Measurements from ENCODE around the gene SNTB2. TPM values are rescaled to one million over a fixed set of nuclear protein-coding genes. Genes with fewer than 3 reads are reported as not detected.
A peak's percentile ranks its signal among the peaks of the same experiment; 100 is the strongest.

SNTB2 gene
- polyA plus RNA-seq, 1 donor from 2014 or later: 3.8 TPM

GRCh38 chr16:69193855-69194254, 6.9 kb downstream of the SNTB2 start:
- Mint-ChIP-seq H3K4me1 (peaks cover 3 to 8% (median 7%) of the 10 kb centered on the region in 3 donors), H3K27me3 (no peaks in the 10 kb centered on the region), H3K36me3 (peaks cover 9% of the 10 kb centered on the region), H3K9me3 (no peaks in the 10 kb centered on the region), H3K4me3 (no peak overlapping the region), H3K27ac (no peak overlapping the region)

DNA sequence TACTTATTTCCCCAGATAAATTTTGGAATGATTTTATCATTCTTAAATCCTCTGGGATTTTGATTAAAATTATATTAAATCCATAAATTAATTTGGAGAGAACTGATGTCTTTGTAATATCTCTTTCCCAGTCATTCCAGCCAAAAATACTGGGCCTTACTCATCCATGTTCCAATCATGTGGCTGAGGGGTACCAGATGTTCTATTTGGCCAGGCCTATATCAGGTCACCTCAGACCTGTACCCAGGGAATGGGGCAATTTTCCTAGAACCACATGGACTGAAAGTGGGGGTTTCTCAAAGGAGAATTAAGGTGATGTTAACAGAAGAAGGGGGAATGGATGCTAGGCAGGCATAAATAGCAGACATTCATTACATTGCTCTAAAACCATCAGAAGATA, 7.5 kb downstream of the SNTB2 start:
- no peaks in the 10 kb centered on the region for H3K9me3 Mint-ChIP-seq
- H3K27ac Mint-ChIP-seq: peak overlapping the region in 1 of 3 donors; percentile 74
- H3K36me3 Mint-ChIP-seq: peaks cover 9% of the 10 kb centered on the region
- no peaks in the 10 kb centered on the region for H3K27me3 Mint-ChIP-seq
- peaks cover 3 to 8% (median 7%) of the 10 kb centered on the region in 3 donors for H3K4me1 Mint-ChIP-seq
- no peak overlapping the region for H3K4me3 Mint-ChIP-seq

GRCh38 chr16:69195369-69196029, 8.5 kb downstream of the SNTB2 start:
- Mint-ChIP-seq H3K27ac (no peak overlapping the region), H3K9me3 (no peaks in the 10 kb centered on the region), H3K36me3 (peaks cover 9% of the 10 kb centered on the region), H3K4me3 (no peak overlapping the region), H3K27me3 (no peaks in the 10 kb centered on the region), H3K4me1 (peaks cover 3 to 7% (median 6%) of the 10 kb centered on the region in 3 donors)

- Mint-ChIP-seq H3K27me3 (no peaks in the 10 kb centered on the region), H3K4me3 (no peak overlapping the region), H3K36me3 (peaks cover 2% of the 10 kb centered on the region), H3K9me3 (no peaks in the 10 kb centered on the region), H3K4me1 (peaks cover 2 to 6% (median 3%) of the 10 kb centered on the region in 3 donors), H3K27ac (no peak overlapping the region)
These were observed 10.6 kb downstream of the SNTB2 start for GRCh38 chr16:69197573-69197972.

- Mint-ChIP-seq H3K9me3 (no peaks in the 10 kb centered on the region), H3K36me3 (peaks cover 2% of the 10 kb centered on the region), H3K4me3 (no peak overlapping the region), H3K27me3 (no peaks in the 10 kb centered on the region), H3K27ac (no peak overlapping the region), H3K4me1 (peaks cover 0 to 8% (median 6%) of the 10 kb centered on the region in 3 donors)
These were observed 12.4 kb downstream of the SNTB2 start for GRCh38 chr16:69199382-69199781.

DNA sequence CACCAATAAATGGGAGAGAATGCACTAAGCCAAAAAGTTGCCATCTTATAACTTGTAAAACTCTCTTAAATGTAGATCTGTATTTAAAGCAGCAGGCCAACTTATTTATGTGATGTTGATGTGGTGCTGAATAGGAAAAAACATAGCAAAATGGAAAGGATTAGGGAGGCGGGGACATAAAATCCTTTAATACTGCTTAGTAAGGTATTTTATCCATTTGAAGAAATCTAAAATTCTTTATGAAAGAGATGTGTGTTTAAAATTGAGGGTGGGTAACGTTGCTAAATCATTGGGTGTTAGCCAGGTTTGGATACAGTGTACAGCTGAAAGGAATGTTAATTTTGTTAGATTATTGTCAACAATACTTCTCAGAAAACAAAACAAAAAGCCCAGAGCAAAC, 14.3 kb downstream of the SNTB2 start:
- Mint-ChIP-seq H3K4me3 (no peak overlapping the region), H3K4me1 (peaks cover 5 to 15% (median 9%) of the 10 kb centered on the region in 3 donors)

GRCh38 chr16:69201787-69202186, 14.8 kb downstream of the SNTB2 start:
- H3K27me3 Mint-ChIP-seq: no peaks in the 10 kb centered on the region
- no peak overlapping the region for H3K4me3 Mint-ChIP-seq
- H3K27ac Mint-ChIP-seq: no peak overlapping the region
- peaks cover 2% of the 10 kb centered on the region for H3K36me3 Mint-ChIP-seq
- peaks cover 5 to 15% (median 9%) of the 10 kb centered on the region in 3 donors for H3K4me1 Mint-ChIP-seq
- no peaks in the 10 kb centered on the region for H3K9me3 Mint-ChIP-seq

More for the DNA sequence above, 14.3 kb downstream of the SNTB2 start:
- H3K9me3 Mint-ChIP-seq: no peaks in the 10 kb centered on the region
- H3K36me3 Mint-ChIP-seq: peaks cover 2% of the 10 kb centered on the region
- no peaks in the 10 kb centered on the region for H3K27me3 Mint-ChIP-seq
- H3K27ac Mint-ChIP-seq: peak overlapping the region in 1 of 3 donors; percentile 2

- Mint-ChIP-seq H3K27ac (no peak overlapping the region), H3K36me3 (peaks cover 2% of the 10 kb centered on the region), H3K4me1 (peaks cover 5 to 15% (median 7%) of the 10 kb centered on the region in 3 donors), H3K9me3 (no peaks in the 10 kb centered on the region), H3K4me3 (no peak overlapping the region), H3K27me3 (no peaks in the 10 kb centered on the region)
These were observed 17.2 kb downstream of the SNTB2 start for GRCh38 chr16:69204172-69204571.

GRCh38 chr16:69209735-69210134, 22.8 kb downstream of the SNTB2 start:
- no peak overlapping the region for H3K27ac Mint-ChIP-seq
- no peak overlapping the region for H3K4me3 Mint-ChIP-seq
- H3K36me3 Mint-ChIP-seq: peaks cover 2% of the 10 kb centered on the region
- H3K4me1 Mint-ChIP-seq: peaks cover 0 to 4% (median 2%) of the 10 kb centered on the region in 3 donors
- H3K9me3 Mint-ChIP-seq: no peaks in the 10 kb centered on the region
- H3K27me3 Mint-ChIP-seq: no peaks in the 10 kb centered on the region

GRCh38 chr16:69217433-69217832, 30.5 kb downstream of the SNTB2 start:
- no peak overlapping the region for H3K27ac Mint-ChIP-seq
- no peak overlapping the region for H3K4me3 Mint-ChIP-seq
- no peaks in the 10 kb centered on the region for H3K9me3 Mint-ChIP-seq
- peaks cover 0 to 7% (median 0%) of the 10 kb centered on the region in 3 donors for H3K4me1 Mint-ChIP-seq
- no peaks in the 10 kb centered on the region for H3K36me3 Mint-ChIP-seq
- no peaks in the 10 kb centered on the region for H3K27me3 Mint-ChIP-seq

DNA sequence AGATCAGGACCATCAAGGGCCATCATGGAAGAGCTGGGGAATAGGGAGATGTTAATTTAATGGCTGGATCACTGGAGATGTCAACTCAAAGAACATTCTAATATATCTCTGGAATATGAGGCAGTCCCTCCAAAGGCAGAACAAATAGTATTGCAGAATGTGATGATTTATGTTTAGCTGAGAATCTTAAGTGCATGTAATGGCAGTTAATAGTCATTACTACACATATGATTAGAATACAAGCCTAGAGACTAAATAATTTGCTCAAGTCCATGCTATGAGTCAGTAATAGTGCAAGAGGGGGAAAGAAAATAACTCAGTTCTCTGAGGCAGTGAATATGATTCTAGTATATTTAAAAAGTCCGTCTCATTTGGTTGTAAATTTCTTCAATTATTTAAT, 32.3 kb downstream of the SNTB2 start:
- Mint-ChIP-seq H3K36me3 (no peaks in the 10 kb centered on the region), H3K9me3 (no peaks in the 10 kb centered on the region), H3K4me3 (no peak overlapping the region), H3K27ac (no peak overlapping the region), H3K27me3 (no peaks in the 10 kb centered on the region), H3K4me1 (peaks cover 0 to 7% (median 0%) of the 10 kb centered on the region in 3 donors)

DNA sequence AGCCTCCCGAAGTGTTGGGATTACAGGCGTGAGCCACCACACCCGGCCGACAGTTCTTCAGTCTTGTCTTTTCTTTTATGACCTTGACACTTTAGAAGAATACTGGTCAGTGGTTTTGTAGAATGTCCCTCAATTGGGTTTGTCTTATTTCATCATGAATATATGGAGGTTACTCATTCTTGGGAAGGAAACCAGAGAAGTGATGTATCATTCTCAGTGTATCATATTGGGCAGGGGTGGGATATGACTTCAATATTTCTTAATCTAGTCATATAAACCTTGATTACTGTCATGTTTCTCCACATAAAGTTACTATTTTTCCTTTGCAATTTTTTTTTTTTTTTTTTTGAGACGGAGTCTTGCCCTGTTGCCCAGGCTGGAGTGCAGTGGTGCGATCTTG, 36.9 kb downstream of the SNTB2 start:
- peaks cover 0 to 6% (median 0%) of the 10 kb centered on the region in 3 donors for H3K4me1 Mint-ChIP-seq
- no peak overlapping the region for H3K27ac Mint-ChIP-seq
- no peaks in the 10 kb centered on the region for H3K36me3 Mint-ChIP-seq
- H3K27me3 Mint-ChIP-seq: no peaks in the 10 kb centered on the region
- H3K9me3 Mint-ChIP-seq: no peaks in the 10 kb centered on the region
- H3K4me3 Mint-ChIP-seq: no peak overlapping the region

DNA sequence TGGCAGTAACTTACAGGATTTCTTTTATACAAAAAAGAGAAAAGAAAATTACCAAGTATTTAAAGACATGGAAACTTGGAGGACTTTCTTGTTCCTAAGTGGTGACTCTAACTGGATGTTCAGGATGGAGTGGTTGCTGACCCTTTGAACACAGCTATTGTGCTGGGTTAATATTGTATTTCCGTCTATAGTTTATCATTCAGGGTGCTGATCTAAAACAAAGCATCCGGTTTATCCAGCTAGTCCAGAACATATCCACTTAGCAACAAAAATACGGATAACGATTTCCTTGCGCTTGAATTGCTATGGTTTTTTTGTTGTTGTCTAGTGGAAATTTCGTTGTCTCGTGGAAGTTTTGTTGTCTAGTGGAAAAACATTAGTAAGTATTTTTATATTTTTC, 38.2 kb downstream of the SNTB2 start:
- H3K4me3 Mint-ChIP-seq: no peak overlapping the region
- H3K27ac Mint-ChIP-seq: peak overlapping the region in 1 of 3 donors; percentile 10
- H3K9me3 Mint-ChIP-seq: no peaks in the 10 kb centered on the region
- H3K4me1 Mint-ChIP-seq: no peaks in the 10 kb centered on the region
- no peaks in the 10 kb centered on the region for H3K36me3 Mint-ChIP-seq
- H3K27me3 Mint-ChIP-seq: no peaks in the 10 kb centered on the region

DNA sequence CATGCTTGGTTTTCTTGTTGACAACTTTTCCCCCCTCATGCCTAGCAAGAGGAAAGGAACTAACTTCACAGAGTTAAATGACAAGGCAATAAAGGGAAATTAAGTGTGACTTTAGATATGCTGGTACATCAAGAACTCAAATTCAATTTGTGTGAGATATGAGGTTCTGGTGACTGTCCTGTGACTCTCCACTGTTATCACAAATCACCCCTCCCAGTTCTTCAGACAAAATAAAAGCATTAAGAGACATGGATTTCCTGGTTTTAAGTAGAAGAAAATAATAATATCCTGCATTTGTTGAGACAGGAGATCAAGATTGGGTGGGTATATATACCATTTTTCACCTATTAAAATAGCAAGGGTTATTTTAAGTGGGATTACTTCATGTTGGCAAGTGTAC, 46.2 kb downstream of the SNTB2 start:
- no peaks in the 10 kb centered on the region for H3K27me3 Mint-ChIP-seq
- H3K4me3 Mint-ChIP-seq: no peak overlapping the region
- peaks cover 3% of the 10 kb centered on the region for H3K36me3 Mint-ChIP-seq
- H3K27ac Mint-ChIP-seq: no peak overlapping the region
- H3K4me1 Mint-ChIP-seq: no peaks in the 10 kb centered on the region
- H3K9me3 Mint-ChIP-seq: no peaks in the 10 kb centered on the region

- peaks cover 3% of the 10 kb centered on the region for H3K36me3 Mint-ChIP-seq
- no peak overlapping the region for H3K27ac Mint-ChIP-seq
- no peaks in the 10 kb centered on the region for H3K4me1 Mint-ChIP-seq
- H3K4me3 Mint-ChIP-seq: no peak overlapping the region
- no peaks in the 10 kb centered on the region for H3K9me3 Mint-ChIP-seq
- no peaks in the 10 kb centered on the region for H3K27me3 Mint-ChIP-seq
These were observed 47.5 kb downstream of the SNTB2 start for GRCh38 chr16:69234460-69234859.

DNA sequence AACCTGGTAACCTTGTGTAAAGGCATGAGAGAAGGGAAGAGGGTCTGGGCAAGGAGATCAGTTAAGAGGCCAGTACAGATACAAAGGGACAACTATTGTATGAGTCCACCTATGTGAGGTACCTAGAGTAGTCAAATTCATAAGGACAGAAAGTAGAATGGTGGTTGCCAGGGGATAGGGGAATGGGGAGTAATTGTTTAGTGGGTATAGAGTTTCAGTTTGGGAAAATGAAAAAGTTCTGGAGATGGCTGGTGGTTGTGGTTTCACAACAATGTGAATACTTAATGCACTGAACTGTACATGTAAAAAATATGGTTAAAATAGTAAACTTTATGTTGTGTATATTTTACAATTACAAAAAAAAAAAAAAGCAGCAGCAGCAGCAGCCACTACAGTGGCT, 49.4 kb downstream of the SNTB2 start:
- Mint-ChIP-seq H3K27ac (no peak overlapping the region), H3K4me1 (no peaks in the 10 kb centered on the region), H3K9me3 (no peaks in the 10 kb centered on the region), H3K36me3 (peaks cover 3% of the 10 kb centered on the region), H3K27me3 (no peaks in the 10 kb centered on the region), H3K4me3 (no peak overlapping the region)
